ENCODE data around the gene LHFPL4.

- TF ChIP-seq ZNF445 (CRISPR knock-in tag; IDR thresholded peaks at IDR 0.05; ENCODE audit: low read depth) (no peak), CBFB (CRISPR knock-in tag; IDR thresholded peaks at IDR 0.05) (no peak), RNF2 (IDR thresholded peaks at IDR 0.05) (no peak), POLR2AphosphoS5 (IDR thresholded peaks at IDR 0.05; ENCODE audit: control insufficient read depth, insufficient read depth, low read depth, low read length) (no peak), TFE3 (CRISPR knock-in tag; IDR thresholded peaks at IDR 0.05) (no peak), CTCF (IDR thresholded peaks at IDR 0.05 in 2 of 3, conservative IDR thresholded peaks at IDR 0.05 in 1 of 3; ENCODE audit: insufficient read depth in 2 of 3, low read depth in 1 of 3, low read length in 3 of 3) (no peak), KLF13 (tag; IDR thresholded peaks at IDR 0.05; ENCODE audit: borderline replicate concordance, low read depth) (no peak), NCOA1 (IDR thresholded peaks at IDR 0.05; ENCODE audit: low read depth) (no peak), SIX5 (IDR thresholded peaks at IDR 0.05; ENCODE audit: borderline replicate concordance in 1 of 2, insufficient read depth in 1 of 2, low read depth in 1 of 2, low read length in 2 of 2) (no peak), ZFP1 (CRISPR knock-in tag; IDR thresholded peaks at IDR 0.05) (no peak), FOXA3 (CRISPR knock-in tag; conservative IDR thresholded peaks at IDR 0.05 in 1 of 2, IDR thresholded peaks at IDR 0.05 in 1 of 2) (no peak)
Measured at GRCh38 chr3:9569054-9569453, 15.4 kb upstream of the LHFPL4 start.

All from K562 (cell line).